ENCODE data around the gene UBA3. TPM values are rescaled to one million over a fixed set of nuclear protein-coding genes. Genes with fewer than 3 reads are reported as not detected.
A peak's percentile ranks its signal among the peaks of the same experiment; 100 is the strongest.

The UBA3 gene
- total RNA-seq, 1 donor from 2014 or later, result 20.0 TPM

GRCh38 chr3:69102384-69102783, 22.2 kb upstream of the UBA3 start:
- no peak for ATAC-seq
- no peak for DNase-seq (ENCODE audit: low spot score)

DNA sequence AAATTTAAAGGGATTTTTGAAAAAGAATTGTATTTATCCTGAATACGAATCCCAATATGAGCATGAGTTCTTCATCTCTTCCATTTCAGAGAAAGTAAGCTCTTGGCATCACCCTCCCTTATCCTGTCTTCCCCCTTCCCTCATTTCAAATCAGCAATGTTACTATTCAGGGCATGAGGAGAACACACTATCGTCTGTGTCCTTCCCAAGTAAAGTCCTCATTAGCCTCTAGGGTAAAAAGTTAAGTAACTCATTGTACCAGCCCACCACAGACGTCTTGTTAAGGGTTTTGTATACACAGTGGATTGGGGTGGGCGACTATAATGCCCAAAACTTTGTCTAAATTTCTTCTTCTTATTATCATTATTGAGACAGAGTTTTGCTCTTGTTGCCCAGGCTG, 19.4 kb upstream of the UBA3 start:
- no peak for ATAC-seq
- no peak for DNase-seq (ENCODE audit: low spot score)

GRCh38 chr3:69097407-69098086, 17.4 kb upstream of the UBA3 start:
- no peak for DNase-seq (ENCODE audit: low spot score)
- no peak for ATAC-seq

GRCh38 chr3:69096299-69096698, 16.1 kb upstream of the UBA3 start:
- no peak for ATAC-seq

GRCh38 chr3:69095636-69096035, 15.5 kb upstream of the UBA3 start:
- ATAC-seq, result no peak

More at GRCh38 chr3:69096299-69096698, 16.1 kb upstream of the UBA3 start:
- no peak for DNase-seq (ENCODE audit: low spot score)

GRCh38 chr3:69094467-69095205, 14.5 kb upstream of the UBA3 start:
- ATAC-seq (no peak), DNase-seq (ENCODE audit: low spot score) (no peak)

More at GRCh38 chr3:69095636-69096035, 15.5 kb upstream of the UBA3 start:
- no peak for DNase-seq (ENCODE audit: low spot score)

DNA sequence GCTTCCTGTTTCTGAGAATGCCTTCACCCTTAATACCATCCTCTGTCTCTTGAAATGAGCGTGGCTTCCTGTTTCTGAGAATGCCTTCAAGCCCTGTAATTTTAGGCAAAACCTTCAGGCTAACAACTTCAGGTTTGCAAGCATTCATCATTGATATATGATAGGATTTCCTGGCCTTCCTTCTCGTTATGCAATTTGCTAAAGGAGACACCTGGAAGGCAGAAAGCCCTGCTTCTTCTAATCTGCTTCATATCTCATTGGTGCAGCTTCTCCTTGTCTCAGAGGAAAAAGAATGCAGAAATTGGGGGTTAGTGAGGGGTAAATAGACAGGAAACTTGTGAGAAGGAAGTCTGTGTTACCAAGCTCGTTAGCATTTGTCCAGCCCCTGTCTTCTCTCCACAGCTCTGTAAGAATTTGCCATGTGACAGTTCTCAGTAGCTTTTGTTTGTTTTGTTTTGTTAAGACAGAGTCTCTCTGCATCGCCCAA, 11.9 kb upstream of the UBA3 start:
- ATAC-seq (peak; percentile 29), DNase-seq (ENCODE audit: low spot score) (no peak)

DNA sequence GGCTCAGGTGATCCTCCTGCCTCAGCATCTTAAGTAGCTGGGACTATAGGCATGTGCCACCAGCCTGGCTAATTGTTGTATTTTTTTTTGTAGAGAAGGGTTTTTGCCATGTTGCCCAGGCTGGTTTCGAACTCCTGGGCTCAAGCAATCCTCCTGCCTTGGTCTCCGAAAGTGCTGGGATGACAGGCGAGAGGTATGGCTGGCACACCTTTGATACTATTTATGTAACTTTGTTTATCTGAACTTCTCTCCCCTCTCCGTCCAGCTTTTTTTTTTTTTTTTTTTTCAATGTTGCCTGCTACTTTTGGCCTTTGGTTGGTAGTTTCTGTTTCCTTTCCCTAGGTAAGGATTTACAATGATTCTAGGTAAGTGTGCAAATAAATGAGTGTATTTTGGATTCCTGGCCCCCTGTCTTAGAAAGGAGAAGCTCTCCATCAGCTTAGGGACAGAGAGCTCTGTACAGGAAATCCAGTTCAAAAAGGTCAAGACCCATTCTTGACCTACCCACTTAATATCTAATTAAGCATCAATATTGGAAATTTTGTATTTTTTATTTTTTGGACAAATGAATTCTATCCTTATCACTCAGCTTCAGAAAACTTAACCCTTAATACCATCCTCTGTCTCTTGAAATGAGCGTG, 11.3 kb upstream of the UBA3 start:
- ATAC-seq (peak; percentile 62), DNase-seq (ENCODE audit: low spot score) (no peak)

DNA sequence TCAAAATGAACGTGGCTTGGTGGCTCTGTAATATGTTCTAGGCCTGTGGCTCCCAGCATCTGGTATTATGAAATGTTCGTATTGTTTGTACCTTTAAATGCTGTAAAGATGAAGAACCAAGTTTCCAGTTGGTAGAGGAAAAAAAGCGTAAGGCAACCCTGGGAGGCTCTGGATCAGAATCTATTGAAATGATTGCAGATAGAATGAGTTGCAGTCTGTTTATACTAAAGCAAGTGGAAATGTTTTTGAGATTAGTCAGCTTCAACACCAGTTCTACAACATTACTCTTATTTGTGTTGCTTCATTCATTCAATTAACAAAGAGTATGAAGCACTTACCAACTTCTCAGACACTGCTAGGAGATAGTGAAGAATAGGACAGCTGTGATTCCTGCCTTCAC, 9.9 kb upstream of the UBA3 start:
- ATAC-seq (no peak), DNase-seq (ENCODE audit: low spot score) (no peak)

GRCh38 chr3:69088063-69088462, 7.9 kb upstream of the UBA3 start:
- DNase-seq (ENCODE audit: low spot score) (no peak), ATAC-seq (no peak)

GRCh38 chr3:69087030-69087791, 7.0 kb upstream of the UBA3 start:
- ATAC-seq, result no peak

DNA sequence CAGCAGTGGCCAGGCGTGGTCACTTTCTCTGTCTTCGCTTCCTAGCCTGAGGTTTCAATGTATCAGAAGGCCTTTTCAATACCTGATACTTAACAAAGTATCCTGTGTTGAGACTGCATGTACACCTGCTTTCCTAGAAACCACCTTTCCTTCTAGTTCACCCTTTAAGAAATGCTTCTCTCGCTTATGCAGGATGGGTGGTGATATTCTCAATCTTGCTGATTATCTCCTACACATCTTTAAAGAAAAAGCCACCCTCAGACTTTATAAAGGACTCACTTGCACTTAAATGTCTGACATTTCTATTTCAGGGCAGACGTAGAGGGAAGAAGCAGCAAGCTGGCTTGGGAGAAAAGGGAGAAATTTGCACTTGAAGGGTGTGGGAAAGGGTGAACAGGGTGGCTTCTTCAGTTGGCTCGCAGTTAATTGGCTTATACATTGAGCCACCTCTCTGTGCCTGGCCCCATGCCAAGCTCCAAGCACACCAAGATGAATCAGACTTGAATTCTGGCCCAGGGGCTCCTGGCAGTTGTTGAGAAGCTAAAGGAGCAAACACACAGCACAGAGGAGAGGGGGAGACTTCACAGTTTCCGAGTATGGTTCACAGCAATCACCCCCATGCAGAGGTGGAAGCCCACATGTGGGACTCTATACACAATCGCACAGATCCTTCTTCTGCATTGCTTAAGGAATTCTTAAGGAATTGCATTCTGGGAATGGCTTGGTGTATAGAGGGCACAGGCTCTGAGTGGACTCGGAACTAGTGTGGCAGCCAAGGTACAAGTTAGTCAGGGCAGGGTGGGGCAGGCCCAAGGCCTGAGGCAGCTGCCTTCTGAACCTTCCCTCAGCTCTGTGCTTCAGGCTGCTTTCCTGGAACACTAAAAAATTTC, 5.9 kb upstream of the UBA3 start:
- ATAC-seq (peak; percentile 63), DNase-seq (ENCODE audit: low spot score) (peak; percentile 82)

More at GRCh38 chr3:69087030-69087791, 7.0 kb upstream of the UBA3 start:
- no peak for DNase-seq (ENCODE audit: low spot score)

DNA sequence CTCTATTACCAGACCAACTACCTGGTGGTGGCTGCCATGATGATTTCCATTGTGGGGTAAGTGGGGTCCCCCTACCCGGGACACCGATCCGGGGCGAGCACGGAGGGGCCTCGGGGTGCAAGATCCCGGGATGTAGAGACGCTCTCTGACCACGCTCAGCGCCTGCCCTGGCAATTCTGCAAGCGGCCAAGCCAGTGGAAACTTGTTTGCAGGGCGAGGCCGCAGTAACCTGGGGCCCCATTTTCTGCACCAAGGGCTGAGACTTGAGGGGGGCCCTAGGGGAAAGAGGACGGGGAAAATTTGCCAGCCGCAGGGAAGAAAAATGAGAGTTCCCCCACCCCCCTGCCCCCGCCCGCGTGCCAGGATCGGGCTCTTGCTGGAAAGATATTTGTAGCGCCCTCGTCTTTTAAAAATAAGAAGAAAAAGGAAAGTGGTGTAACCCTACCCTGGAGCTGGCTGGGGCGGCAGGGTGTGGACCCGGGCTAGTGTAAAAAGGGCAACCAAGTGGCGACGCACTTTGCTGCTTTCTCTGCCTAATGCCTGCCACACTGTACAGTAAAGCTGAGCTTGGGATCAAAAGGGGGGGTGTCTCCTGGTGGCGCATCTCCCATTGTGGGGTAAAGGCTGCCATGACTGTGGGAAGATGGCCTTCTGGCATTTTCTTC, 5.1 kb upstream of the UBA3 start:
- ATAC-seq, result peak; percentile 53

GRCh38 chr3:69084326-69085167, 4.4 kb upstream of the UBA3 start, which contains the start of gene ARL6IP5:
Gene ARL6IP5 (plus strand): TSS chr3:69084937. CDS start chr3:69085048, 111 bp downstream.
- ATAC-seq (peak; percentile 75), DNase-seq (ENCODE audit: low spot score) (peak; percentile 94)

More for the DNA sequence above, 5.1 kb upstream of the UBA3 start:
- DNase-seq (ENCODE audit: low spot score), result peak; percentile 56

DNA sequence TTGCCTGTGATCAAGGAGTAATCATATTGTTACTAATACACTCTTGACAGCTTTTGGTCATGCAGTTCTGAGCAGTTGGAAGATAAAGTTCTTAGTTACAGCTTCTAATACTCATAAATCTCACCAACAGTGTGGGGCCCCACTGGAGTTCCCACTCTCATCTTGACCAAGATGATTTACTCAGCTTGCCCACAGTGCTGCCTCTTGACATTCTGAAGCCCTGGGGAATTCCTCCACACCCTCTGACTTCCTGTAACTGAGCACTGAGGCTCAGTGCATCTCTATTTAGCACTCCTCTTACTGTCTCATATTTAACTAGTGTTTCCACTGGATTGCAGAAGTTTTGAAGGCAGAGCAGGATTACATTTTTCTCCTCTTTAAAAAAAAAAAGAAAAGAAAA, 2.6 kb upstream of the UBA3 start:
- DNase-seq (ENCODE audit: low spot score) (no peak), ATAC-seq (no peak)

DNA sequence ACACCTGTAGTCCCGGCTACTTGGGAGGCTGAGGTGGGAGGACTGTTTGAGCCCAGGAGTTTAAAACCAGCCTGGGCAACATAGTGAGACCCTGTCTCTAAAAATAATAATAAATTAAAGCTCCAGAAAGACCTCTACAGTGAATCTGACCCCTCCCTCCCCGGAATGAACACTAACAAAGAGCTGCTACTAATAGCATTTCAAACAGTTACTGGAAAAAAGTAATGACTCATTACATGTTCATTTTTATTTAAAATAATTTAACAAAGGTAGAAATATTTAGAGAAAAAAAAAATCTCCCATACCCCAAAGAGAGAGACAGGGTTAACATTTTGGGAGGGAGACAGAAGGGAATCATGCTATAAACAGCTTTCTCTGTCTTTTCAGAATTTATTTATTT, 2.2 kb upstream of the UBA3 start:
- DNase-seq (ENCODE audit: low spot score), result no peak
- no peak for ATAC-seq

DNA sequence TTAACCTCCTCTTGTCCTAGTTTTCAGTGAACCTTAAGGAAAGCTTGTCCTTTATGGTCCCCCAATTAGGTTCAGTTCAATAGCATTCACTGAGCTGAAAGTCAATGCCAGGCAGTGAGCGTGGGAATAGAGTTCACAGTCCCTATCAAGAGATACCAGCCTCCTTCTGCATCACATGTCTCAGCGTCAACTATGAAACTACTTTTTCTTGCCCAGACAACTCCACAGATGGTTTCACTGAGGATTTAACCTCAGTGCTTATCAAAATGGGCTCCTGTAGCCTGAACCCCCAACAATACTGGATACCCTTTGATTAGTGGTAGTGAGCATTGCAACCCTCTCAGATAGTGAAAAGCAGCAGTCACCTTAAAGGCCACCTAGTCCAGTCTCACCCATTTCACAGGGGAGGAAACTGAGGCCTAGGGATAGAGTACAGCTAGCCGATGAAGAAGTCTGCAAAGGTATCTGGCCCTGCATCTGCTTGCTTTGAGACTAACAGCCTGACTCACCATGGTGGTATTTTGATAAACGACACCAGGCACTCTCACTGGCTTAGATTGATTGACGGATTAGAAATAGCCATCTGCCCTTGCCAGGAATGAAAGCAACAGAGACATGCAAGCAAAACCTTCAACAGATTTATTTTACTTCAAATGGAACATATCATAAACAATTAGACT, 1.6 kb upstream of the UBA3 start:
- no peak for DNase-seq (ENCODE audit: low spot score)

More for the DNA sequence above, 1.6 kb upstream of the UBA3 start:
- ATAC-seq, result no peak

Data from left lobe of liver (tissue), 2 donors.